ENCODE measurements around the gene TMC3.

GRCh38 chr15:81343371-81343770 is 30.6 kb downstream of the TMC3 start:
- TF ChIP-seq, protein P1, sequence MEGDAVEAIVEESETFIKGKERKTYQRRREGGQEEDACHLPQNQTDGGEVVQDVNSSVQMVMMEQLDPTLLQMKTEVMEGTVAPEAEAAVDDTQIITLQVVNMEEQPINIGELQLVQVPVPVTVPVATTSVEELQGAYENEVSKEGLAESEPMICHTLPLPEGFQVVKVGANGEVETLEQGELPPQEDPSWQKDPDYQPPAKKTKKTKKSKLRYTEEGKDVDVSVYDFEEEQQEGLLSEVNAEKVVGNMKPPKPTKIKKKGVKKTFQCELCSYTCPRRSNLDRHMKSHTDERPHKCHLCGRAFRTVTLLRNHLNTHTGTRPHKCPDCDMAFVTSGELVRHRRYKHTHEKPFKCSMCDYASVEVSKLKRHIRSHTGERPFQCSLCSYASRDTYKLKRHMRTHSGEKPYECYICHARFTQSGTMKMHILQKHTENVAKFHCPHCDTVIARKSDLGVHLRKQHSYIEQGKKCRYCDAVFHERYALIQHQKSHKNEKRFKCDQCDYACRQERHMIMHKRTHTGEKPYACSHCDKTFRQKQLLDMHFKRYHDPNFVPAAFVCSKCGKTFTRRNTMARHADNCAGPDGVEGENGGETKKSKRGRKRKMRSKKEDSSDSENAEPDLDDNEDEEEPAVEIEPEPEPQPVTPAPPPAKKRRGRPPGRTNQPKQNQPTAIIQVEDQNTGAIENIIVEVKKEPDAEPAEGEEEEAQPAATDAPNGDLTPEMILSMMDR (CRISPR knock-in tag; IDR thresholded peaks at IDR 0.05), result no peak
- TF ChIP-seq, protein P2, sequence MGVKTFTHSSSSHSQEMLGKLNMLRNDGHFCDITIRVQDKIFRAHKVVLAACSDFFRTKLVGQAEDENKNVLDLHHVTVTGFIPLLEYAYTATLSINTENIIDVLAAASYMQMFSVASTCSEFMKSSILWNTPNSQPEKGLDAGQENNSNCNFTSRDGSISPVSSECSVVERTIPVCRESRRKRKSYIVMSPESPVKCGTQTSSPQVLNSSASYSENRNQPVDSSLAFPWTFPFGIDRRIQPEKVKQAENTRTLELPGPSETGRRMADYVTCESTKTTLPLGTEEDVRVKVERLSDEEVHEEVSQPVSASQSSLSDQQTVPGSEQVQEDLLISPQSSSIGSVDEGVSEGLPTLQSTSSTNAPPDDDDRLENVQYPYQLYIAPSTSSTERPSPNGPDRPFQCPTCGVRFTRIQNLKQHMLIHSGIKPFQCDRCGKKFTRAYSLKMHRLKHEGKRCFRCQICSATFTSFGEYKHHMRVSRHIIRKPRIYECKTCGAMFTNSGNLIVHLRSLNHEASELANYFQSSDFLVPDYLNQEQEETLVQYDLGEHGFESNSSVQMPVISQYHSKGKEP (CRISPR knock-in tag; IDR thresholded peaks at IDR 0.05), result no peak
- TF ChIP-seq ZNF207 (IDR thresholded peaks at IDR 0.05; ENCODE audit: borderline replicate concordance) (no peak), U2AF1 (optimal IDR thresholded peaks at IDR 0.05; ENCODE audit: low read depth, low read length) (no peak), KMT2A (CRISPR knock-in tag; IDR thresholded peaks at IDR 0.05) (no peak), HMG20A (CRISPR knock-in tag; IDR thresholded peaks at IDR 0.05; ENCODE audit: borderline replicate concordance) (no peak), NR1H2 (CRISPR knock-in tag; IDR thresholded peaks at IDR 0.05; ENCODE audit: borderline replicate concordance, low read depth) (no peak), MIXL1 (CRISPR knock-in tag; IDR thresholded peaks at IDR 0.05) (no peak), SRSF1 (optimal IDR thresholded peaks at IDR 0.05; ENCODE audit: low read depth, low read length) (no peak), RBM39 (IDR thresholded peaks at IDR 0.05; ENCODE audit: low read depth, low read length, poor library complexity, severe bottlenecking) (no peak)
- TF ChIP-seq, protein P3, sequence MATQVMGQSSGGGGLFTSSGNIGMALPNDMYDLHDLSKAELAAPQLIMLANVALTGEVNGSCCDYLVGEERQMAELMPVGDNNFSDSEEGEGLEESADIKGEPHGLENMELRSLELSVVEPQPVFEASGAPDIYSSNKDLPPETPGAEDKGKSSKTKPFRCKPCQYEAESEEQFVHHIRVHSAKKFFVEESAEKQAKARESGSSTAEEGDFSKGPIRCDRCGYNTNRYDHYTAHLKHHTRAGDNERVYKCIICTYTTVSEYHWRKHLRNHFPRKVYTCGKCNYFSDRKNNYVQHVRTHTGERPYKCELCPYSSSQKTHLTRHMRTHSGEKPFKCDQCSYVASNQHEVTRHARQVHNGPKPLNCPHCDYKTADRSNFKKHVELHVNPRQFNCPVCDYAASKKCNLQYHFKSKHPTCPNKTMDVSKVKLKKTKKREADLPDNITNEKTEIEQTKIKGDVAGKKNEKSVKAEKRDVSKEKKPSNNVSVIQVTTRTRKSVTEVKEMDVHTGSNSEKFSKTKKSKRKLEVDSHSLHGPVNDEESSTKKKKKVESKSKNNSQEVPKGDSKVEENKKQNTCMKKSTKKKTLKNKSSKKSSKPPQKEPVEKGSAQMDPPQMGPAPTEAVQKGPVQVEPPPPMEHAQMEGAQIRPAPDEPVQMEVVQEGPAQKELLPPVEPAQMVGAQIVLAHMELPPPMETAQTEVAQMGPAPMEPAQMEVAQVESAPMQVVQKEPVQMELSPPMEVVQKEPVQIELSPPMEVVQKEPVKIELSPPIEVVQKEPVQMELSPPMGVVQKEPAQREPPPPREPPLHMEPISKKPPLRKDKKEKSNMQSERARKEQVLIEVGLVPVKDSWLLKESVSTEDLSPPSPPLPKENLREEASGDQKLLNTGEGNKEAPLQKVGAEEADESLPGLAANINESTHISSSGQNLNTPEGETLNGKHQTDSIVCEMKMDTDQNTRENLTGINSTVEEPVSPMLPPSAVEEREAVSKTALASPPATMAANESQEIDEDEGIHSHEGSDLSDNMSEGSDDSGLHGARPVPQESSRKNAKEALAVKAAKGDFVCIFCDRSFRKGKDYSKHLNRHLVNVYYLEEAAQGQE (IDR thresholded peaks at IDR 0.05; ENCODE audit: borderline replicate concordance in 1 of 2, low read depth in 1 of 2, low read length in 2 of 2), result no peak

All from HepG2 (cell line).